ENCODE measurements around the gene OLAH.

GRCh38 chr10:15069230-15069629 lies 25.5 kb downstream of the OLAH start:
- TF ChIP-seq CTCF (IDR thresholded peaks at IDR 0.05) = no peak
- TF ChIP-seq EP300 (IDR thresholded peaks at IDR 0.05) = no peak
- no peak for TF ChIP-seq POLR2A (IDR thresholded peaks at IDR 0.05)
